ENCODE results near the gene BBS9.
"Not testable (repeated sequence)": the region's sequence is repeated elsewhere in the genome, so short reads cannot be mapped to it uniquely, and the experiment has no call there.

BBS9 gene

GRCh38 chr7:33128990-33129805 is at the start of gene BBS9:
BBS9 (plus strand) TSS chr7:33129564; CDS start chr7:33146253, 16,689 bp downstream.
- peak within 1 kb of the TSS; percentile 96 for H3K4me3 Mint-ChIP-seq
- no peaks in the 10 kb centered on the region for H3K27me3 Mint-ChIP-seq
- H3K27ac Mint-ChIP-seq = peak within 1 kb of the TSS; percentile 84
- no peaks in the 10 kb centered on the region for H3K9me3 Mint-ChIP-seq
- peaks cover 26% of the 10 kb centered on the region for H3K4me1 Mint-ChIP-seq
- H3K36me3 Mint-ChIP-seq = peaks cover 3% of the 10 kb centered on the region

GRCh38 chr7:33079763-33080690 is 49.3 kb upstream of the BBS9 start:
- Mint-ChIP-seq H3K9me3 (no peaks in the 10 kb centered on the region), H3K4me3 (no peak overlapping the region), H3K4me1 (peaks cover 9% of the 10 kb centered on the region), H3K27ac (peak overlapping the region; percentile 26), H3K27me3 (no peaks in the 10 kb centered on the region), H3K36me3 (no peaks in the 10 kb centered on the region)

GRCh38 chr7:33087356-33087755 is 42.0 kb upstream of the BBS9 start:
- Mint-ChIP-seq H3K27me3 (no peaks in the 10 kb centered on the region), H3K4me1 (no peaks in the 10 kb centered on the region), H3K36me3 (no peaks in the 10 kb centered on the region), H3K27ac (no peak overlapping the region), H3K9me3 (no peaks in the 10 kb centered on the region), H3K4me3 (no peak overlapping the region)

- no peaks in the 10 kb centered on the region for H3K27me3 Mint-ChIP-seq
- H3K4me3 Mint-ChIP-seq = no peak overlapping the region
- no peaks in the 10 kb centered on the region for H3K4me1 Mint-ChIP-seq
Measured at GRCh38 chr7:33087858-33088257, 41.5 kb upstream of the BBS9 start.

GRCh38 chr7:33089142-33089541 is 40.2 kb upstream of the BBS9 start:
- no peak overlapping the region for H3K4me3 Mint-ChIP-seq
- no peaks in the 10 kb centered on the region for H3K4me1 Mint-ChIP-seq
- peaks cover under 1% of the 10 kb centered on the region for H3K36me3 Mint-ChIP-seq
- no peak overlapping the region for H3K27ac Mint-ChIP-seq
- H3K9me3 Mint-ChIP-seq = no peaks in the 10 kb centered on the region
- no peaks in the 10 kb centered on the region for H3K27me3 Mint-ChIP-seq

More at GRCh38 chr7:33087858-33088257, 41.5 kb upstream of the BBS9 start:
- Mint-ChIP-seq H3K9me3 (no peaks in the 10 kb centered on the region), H3K36me3 (no peaks in the 10 kb centered on the region), H3K27ac (no peak overlapping the region)

GRCh38 chr7:33091111-33091531 is 38.2 kb upstream of the BBS9 start:
- H3K27me3 Mint-ChIP-seq = no peaks in the 10 kb centered on the region
- H3K4me3 Mint-ChIP-seq = no peak overlapping the region
- H3K27ac Mint-ChIP-seq = no peak overlapping the region
- no peaks in the 10 kb centered on the region for H3K4me1 Mint-ChIP-seq
- H3K36me3 Mint-ChIP-seq = peaks cover 6% of the 10 kb centered on the region
- H3K9me3 Mint-ChIP-seq = no peaks in the 10 kb centered on the region

GRCh38 chr7:33091641-33092191 is 37.6 kb upstream of the BBS9 start:
- H3K4me1 Mint-ChIP-seq = no peaks in the 10 kb centered on the region
- H3K4me3 Mint-ChIP-seq = no peak overlapping the region
- no peaks in the 10 kb centered on the region for H3K9me3 Mint-ChIP-seq
- peaks cover 6% of the 10 kb centered on the region for H3K36me3 Mint-ChIP-seq
- no peak overlapping the region for H3K27ac Mint-ChIP-seq
- H3K27me3 Mint-ChIP-seq = no peaks in the 10 kb centered on the region

- no peak overlapping the region for H3K4me3 Mint-ChIP-seq
- H3K36me3 Mint-ChIP-seq = peaks cover 8% of the 10 kb centered on the region
- no peaks in the 10 kb centered on the region for H3K4me1 Mint-ChIP-seq
- H3K27me3 Mint-ChIP-seq = no peaks in the 10 kb centered on the region
- H3K9me3 Mint-ChIP-seq = no peaks in the 10 kb centered on the region
- H3K27ac Mint-ChIP-seq = no peak overlapping the region
Measured at GRCh38 chr7:33093266-33093665, 36.1 kb upstream of the BBS9 start.

- not testable (repeated sequence) for H3K4me3 Mint-ChIP-seq, H3K4me1 Mint-ChIP-seq, H3K27ac Mint-ChIP-seq, H3K9me3 Mint-ChIP-seq, H3K36me3 Mint-ChIP-seq, H3K27me3 Mint-ChIP-seq
Measured at GRCh38 chr7:33094745-33095275, 34.6 kb upstream of the BBS9 start.

- Mint-ChIP-seq H3K9me3 (no peaks in the 10 kb centered on the region), H3K4me1 (peaks cover 28% of the 10 kb centered on the region), H3K27ac (no peak overlapping the region), H3K36me3 (peaks cover 8% of the 10 kb centered on the region), H3K4me3 (no peak overlapping the region), H3K27me3 (no peaks in the 10 kb centered on the region)
Measured at GRCh38 chr7:33099154-33099940, 30.0 kb upstream of the BBS9 start.

GRCh38 chr7:33100770-33101169 is 28.6 kb upstream of the BBS9 start:
- Mint-ChIP-seq H3K27ac (no peak overlapping the region), H3K9me3 (no peaks in the 10 kb centered on the region), H3K27me3 (no peaks in the 10 kb centered on the region), H3K4me1 (peaks cover 41% of the 10 kb centered on the region), H3K4me3 (no peak overlapping the region), H3K36me3 (peaks cover 5% of the 10 kb centered on the region)

- Mint-ChIP-seq H3K27me3 (no peaks in the 10 kb centered on the region), H3K4me3 (no peak overlapping the region), H3K4me1 (peaks cover 52% of the 10 kb centered on the region), H3K9me3 (no peaks in the 10 kb centered on the region), H3K36me3 (peaks cover 5% of the 10 kb centered on the region), H3K27ac (no peak overlapping the region)
Measured at GRCh38 chr7:33101906-33102305, 27.5 kb upstream of the BBS9 start.

GRCh38 chr7:33107136-33108066 is 22.0 kb upstream of the BBS9 start:
- peaks cover 69% of the 10 kb centered on the region for H3K4me1 Mint-ChIP-seq
- H3K27ac Mint-ChIP-seq = no peak overlapping the region
- H3K9me3 Mint-ChIP-seq = no peaks in the 10 kb centered on the region
- H3K36me3 Mint-ChIP-seq = no peaks in the 10 kb centered on the region
- no peaks in the 10 kb centered on the region for H3K27me3 Mint-ChIP-seq
- peak overlapping the region; percentile 96 for H3K4me3 Mint-ChIP-seq

- Mint-ChIP-seq H3K27ac (peak overlapping the region; percentile 65), H3K4me1 (peaks cover 60% of the 10 kb centered on the region), H3K36me3 (no peaks in the 10 kb centered on the region), H3K27me3 (no peaks in the 10 kb centered on the region), H3K9me3 (no peaks in the 10 kb centered on the region), H3K4me3 (peak overlapping the region; percentile 96)
Measured at GRCh38 chr7:33108554-33109004, 20.8 kb upstream of the BBS9 start.
